Measurements from ENCODE around the gene PMPCA.

DNA sequence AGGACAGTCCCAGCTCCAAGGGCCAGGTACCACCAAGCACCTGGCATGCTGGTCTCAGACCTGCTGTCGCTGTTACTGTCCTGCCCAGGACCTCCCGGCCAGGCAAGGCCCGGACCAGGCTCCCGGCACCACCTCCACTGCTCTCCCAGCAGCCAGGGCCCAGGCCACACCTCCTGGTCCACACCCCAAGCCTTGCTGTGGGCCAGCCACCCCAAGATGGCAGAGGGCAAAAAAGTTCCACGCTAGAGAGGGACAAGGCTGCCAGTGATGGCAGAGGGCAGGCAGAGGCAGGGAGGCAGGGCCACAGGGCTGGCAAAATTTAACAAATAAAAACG, 48.0 kb upstream of the PMPCA start:
- TF ChIP-seq EP300 (IDR thresholded peaks at IDR 0.05), result no peak
- TF ChIP-seq, protein P1, sequence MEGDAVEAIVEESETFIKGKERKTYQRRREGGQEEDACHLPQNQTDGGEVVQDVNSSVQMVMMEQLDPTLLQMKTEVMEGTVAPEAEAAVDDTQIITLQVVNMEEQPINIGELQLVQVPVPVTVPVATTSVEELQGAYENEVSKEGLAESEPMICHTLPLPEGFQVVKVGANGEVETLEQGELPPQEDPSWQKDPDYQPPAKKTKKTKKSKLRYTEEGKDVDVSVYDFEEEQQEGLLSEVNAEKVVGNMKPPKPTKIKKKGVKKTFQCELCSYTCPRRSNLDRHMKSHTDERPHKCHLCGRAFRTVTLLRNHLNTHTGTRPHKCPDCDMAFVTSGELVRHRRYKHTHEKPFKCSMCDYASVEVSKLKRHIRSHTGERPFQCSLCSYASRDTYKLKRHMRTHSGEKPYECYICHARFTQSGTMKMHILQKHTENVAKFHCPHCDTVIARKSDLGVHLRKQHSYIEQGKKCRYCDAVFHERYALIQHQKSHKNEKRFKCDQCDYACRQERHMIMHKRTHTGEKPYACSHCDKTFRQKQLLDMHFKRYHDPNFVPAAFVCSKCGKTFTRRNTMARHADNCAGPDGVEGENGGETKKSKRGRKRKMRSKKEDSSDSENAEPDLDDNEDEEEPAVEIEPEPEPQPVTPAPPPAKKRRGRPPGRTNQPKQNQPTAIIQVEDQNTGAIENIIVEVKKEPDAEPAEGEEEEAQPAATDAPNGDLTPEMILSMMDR (IDR thresholded peaks at IDR 0.05), result no peak
